ENCODE data around the gene GLTPD2.

The GLTPD2 gene

DNA sequence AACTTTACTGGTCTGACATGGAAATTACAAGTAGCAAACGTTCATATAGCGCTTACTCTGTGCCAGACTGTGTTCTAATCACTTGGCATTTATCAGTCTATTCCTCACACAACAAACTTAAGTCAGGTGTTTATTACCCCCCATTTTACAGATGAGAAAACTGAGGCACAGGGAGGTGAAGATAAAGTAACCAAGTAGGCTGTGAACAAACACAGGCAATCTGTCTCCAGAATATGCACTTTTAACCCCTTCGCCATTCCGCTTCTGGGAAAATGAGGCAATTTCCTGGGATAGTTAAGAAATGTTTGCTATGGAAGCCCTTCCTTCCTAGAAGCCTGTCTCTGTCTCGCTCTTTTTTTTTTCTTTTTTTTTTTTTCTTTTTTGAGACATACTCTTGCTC lies 36.8 kb upstream of the GLTPD2 start:
- no peak for TF ChIP-seq ZFX (IDR thresholded peaks at IDR 0.05)
- TF ChIP-seq, protein P1, sequence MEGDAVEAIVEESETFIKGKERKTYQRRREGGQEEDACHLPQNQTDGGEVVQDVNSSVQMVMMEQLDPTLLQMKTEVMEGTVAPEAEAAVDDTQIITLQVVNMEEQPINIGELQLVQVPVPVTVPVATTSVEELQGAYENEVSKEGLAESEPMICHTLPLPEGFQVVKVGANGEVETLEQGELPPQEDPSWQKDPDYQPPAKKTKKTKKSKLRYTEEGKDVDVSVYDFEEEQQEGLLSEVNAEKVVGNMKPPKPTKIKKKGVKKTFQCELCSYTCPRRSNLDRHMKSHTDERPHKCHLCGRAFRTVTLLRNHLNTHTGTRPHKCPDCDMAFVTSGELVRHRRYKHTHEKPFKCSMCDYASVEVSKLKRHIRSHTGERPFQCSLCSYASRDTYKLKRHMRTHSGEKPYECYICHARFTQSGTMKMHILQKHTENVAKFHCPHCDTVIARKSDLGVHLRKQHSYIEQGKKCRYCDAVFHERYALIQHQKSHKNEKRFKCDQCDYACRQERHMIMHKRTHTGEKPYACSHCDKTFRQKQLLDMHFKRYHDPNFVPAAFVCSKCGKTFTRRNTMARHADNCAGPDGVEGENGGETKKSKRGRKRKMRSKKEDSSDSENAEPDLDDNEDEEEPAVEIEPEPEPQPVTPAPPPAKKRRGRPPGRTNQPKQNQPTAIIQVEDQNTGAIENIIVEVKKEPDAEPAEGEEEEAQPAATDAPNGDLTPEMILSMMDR (conservative IDR thresholded peaks at IDR 0.05): no peak
- no peak overlapping the region for H3K27ac ChIP-seq

DNA sequence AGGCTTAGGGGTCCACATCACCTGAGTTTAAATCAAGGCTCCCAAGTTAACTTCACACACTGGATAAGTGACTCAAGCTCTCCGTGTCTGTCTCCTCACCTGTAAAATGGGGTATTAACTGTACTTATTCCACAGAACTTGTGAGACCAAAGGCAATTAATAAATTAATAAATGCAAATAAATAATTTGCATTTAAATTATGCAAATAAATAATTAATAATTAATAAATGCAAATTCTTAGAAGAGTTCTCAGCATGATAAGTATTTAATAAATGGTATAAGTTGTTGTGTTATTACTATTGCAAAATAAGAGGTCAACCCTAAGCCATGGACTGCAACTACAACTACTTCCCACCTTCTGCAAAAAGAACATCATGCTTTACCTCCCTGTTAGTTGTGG lies 35.4 kb upstream of the GLTPD2 start:
- no peak overlapping the region for H3K27ac ChIP-seq
- TF ChIP-seq, protein P1 (conservative IDR thresholded peaks at IDR 0.05): no peak
- TF ChIP-seq ZFX (IDR thresholded peaks at IDR 0.05): no peak

DNA sequence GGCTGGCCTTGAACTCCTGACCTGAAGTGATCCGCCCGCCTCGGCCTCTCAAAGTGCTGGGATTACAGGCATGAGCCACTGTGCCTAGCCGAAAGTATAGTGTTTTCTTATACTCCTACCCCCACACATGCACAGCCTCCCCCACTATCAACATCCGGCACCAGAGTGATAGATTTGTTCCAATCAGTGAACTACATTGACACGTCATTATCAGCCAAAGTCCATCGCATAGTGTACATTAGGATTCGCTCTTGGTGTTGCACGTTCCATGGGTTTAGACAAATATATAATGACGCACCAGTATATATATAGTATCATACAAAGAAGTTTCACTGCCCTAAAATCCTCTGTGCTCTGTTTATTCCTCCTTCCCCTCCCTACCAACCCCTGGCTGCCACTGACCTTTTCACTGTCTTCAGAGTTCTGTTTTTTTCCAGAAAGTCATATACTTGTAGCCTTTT lies 29.0 kb upstream of the GLTPD2 start:
- no peak overlapping the region for H3K27ac ChIP-seq
- no peak for TF ChIP-seq ZFX (IDR thresholded peaks at IDR 0.05)
- TF ChIP-seq, protein P1 (conservative IDR thresholded peaks at IDR 0.05): no peak

DNA sequence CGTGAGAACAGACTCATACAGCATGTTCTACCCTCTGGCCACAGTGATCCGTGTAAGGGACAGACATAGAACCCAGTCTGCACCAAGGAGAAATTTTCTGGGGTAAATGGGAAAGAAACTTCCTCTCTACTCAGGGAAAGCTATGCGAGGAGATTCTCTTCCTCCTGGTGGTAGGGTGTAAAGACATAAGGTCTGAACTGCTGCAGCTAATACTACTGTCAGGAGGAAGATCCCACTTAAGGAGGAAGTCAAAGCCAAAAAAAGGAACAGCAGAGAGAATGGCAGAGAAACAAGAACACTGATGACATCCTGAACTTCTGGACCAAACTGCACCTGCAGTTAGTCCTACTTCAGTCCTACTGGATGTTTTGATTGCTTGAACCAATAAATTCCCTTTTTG lies 24.2 kb upstream of the GLTPD2 start:
- no peak overlapping the region for H3K27ac ChIP-seq
- TF ChIP-seq, protein P1 (conservative IDR thresholded peaks at IDR 0.05): no peak

DNA sequence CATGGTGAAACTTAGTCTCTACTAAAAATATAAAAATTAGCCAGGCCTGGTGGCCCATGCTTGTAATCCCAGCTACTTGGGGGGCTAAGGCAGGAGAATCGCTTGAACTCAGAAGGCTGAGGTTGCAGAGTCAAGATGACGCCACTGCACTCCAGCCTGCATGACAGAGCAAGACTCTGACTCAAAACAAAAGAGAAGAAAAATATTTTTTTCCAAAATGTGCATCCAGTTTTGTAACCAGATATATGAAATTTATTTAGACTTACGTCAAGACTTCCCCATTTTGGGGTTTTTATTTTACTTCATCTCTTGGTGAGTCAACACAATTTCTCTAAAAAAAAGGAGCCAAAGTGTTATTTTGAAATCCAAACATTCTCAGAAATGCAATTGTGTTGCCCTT lies 22.6 kb upstream of the GLTPD2 start:
- no peak overlapping the region for H3K27ac ChIP-seq

DNA sequence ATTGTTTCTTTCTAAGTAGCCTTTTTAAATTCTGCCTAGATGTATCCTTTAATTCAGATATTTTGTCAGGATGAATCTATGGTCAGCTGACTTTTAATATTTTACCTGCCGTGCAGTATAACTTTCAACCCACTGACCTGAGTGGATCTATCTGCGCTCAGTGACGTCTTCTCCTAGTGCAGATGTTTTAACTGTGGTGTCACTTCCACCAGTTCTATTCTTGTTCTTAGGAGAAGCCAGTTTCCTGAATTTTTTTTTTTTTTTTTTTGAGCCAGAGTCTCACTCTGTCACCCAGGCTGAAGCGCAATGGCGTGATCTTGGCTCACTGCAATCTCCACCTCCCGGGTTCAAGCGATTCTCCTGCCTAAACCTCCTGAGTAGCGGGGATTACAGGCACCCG lies 22.0 kb upstream of the GLTPD2 start:
- no peak overlapping the region for H3K27ac ChIP-seq
- TF ChIP-seq, protein P1 (conservative IDR thresholded peaks at IDR 0.05): no peak
- TF ChIP-seq ZFX (IDR thresholded peaks at IDR 0.05): no peak

More for the DNA sequence above, 22.6 kb upstream of the GLTPD2 start:
- TF ChIP-seq ZFX (IDR thresholded peaks at IDR 0.05): no peak
- TF ChIP-seq, protein P1 (conservative IDR thresholded peaks at IDR 0.05): no peak

DNA sequence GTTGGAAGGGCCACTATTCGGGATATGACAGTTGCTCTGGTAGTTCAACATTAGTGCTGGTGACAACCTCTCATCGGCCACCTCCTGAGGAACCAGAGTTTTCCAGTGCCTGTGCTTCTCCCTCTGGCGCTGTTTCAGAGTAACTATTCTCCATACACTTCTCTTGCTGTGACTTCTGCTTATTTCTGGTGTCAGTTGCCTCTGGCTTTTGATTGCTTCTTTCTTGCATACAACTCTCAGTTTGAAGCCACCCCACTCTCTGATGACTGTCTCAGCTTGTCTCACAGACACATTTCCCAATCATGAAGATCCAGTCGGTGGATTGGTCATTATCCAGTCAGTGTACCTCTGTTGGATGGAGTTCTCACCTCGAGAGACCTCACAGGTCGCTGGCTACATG lies 20.5 kb upstream of the GLTPD2 start:
- no peak overlapping the region for H3K27ac ChIP-seq
- TF ChIP-seq, protein P1 (conservative IDR thresholded peaks at IDR 0.05): no peak
- no peak for TF ChIP-seq ZFX (IDR thresholded peaks at IDR 0.05)

All from C4-2B (cell line).